HepG2 (cell line): ENCODE results near the gene RETREG2. TPM values are rescaled to one million over a fixed set of nuclear protein-coding genes. Genes with fewer than 3 reads are reported as not detected.
"Not testable (repeated sequence)": the region's sequence is repeated elsewhere in the genome, so short reads cannot be mapped to it uniquely, and the experiment has no call there.

Experiments
- BORCS8-MEF2B ChIP-seq: sonication (generic); formaldehyde crosslinking; IDR thresholded peaks from 2 replicates; pipeline ENCODE4 v1.8.0; 2022; ENCODE audit warnings: mild to moderate bottlenecking, missing genetic modification reagents
- FOXA3 ChIP-seq: IDR thresholded peaks from 2 replicates; pipeline ENCODE4 v1.6.1; 2016; ENCODE audit warnings: missing genetic modification reagents, missing compliant biosample characterization
- FOXC1 ChIP-seq: sonication (generic); formaldehyde crosslinking; IDR thresholded peaks from 2 replicates; pipeline ENCODE4 v1.8.0; 2022; ENCODE audit warnings: mild to moderate bottlenecking, missing genetic modification reagents, borderline replicate concordance
- HNF4A ChIP-seq: sonication (generic); formaldehyde crosslinking; IDR thresholded peaks from 2 replicates; pipeline ENCODE4 v1.4.0; 2020; ENCODE audit warnings: missing genetic modification reagents
- KLF16 ChIP-seq, 2 experiments: sonication (generic) in 1 of 2; formaldehyde crosslinking in 1 of 2; IDR thresholded peaks; 2 replicates each; pipeline versions ENCODE4 v1.6.1 to v1.8.0; 2016 to 2023; ENCODE audit warnings: missing genetic modification reagents in 2 of 2, missing compliant biosample characterization in 1 of 2
- LCORL ChIP-seq, 2 experiments: fragments of 450-650 bp in 1 of 2; sonication (generic) in 1 of 2; formaldehyde crosslinking in 1 of 2; IDR thresholded peaks; 2 replicates each; pipeline versions ENCODE4 v1.5.0 to v1.6.1; 2017 to 2020; ENCODE audit warnings: antibody characterized with exemption in 1 of 2, missing genetic modification reagents in 1 of 2
- MTA1 ChIP-seq: sonication (generic); formaldehyde crosslinking; IDR thresholded peaks from 2 replicates; pipeline ENCODE4 v1.4.0; 2020; ENCODE audit warnings: missing genetic modification reagents, mild to moderate bottlenecking, borderline replicate concordance
- POLR2A ChIP-seq, 2 experiments: IDR thresholded peaks; 2 replicates each; pipeline ENCODE4 v1.6.1; 2011; ENCODE audit warnings: low read depth in 2 of 2, low read length in 2 of 2, mild to moderate bottlenecking in 1 of 2, moderate library complexity in 1 of 2; ENCODE audit not compliant: insufficient read depth in 1 of 2
- POLR2G ChIP-seq: fragments of 200-400 bp; formaldehyde crosslinking; IDR thresholded peaks from 2 replicates; pipeline ENCODE4 v1.6.1; 2018; ENCODE audit warnings: mild to moderate bottlenecking, low read depth, low read length, moderate library complexity
- SP1 ChIP-seq, 2 experiments: fragments of 450-650 bp in 1 of 2; sonication (generic) in 1 of 2; formaldehyde crosslinking in 1 of 2; IDR thresholded peaks; 2 replicates each; pipeline versions ENCODE4 v1.4.0 to v1.6.1; 2016 to 2020; ENCODE audit warnings: missing genetic modification reagents in 1 of 2
- SP4 ChIP-seq: sonication (generic); formaldehyde crosslinking; IDR thresholded peaks from 2 replicates; pipeline ENCODE4 v1.8.1; 2023; ENCODE audit warnings: mild to moderate bottlenecking, missing genetic modification reagents
- ZEB1 ChIP-seq: IDR thresholded peaks from 2 replicates; pipeline ENCODE4 v1.6.1; 2012; ENCODE audit warnings: mild to moderate bottlenecking, low read depth, inconsistent platforms; ENCODE audit not compliant: insufficient replicate concordance
- ZNF501 ChIP-seq: sonication (generic); formaldehyde crosslinking; IDR thresholded peaks from 2 replicates; pipeline ENCODE4 v1.5.1; 2020; ENCODE audit warnings: mild to moderate bottlenecking, moderate library complexity, missing genetic modification reagents
- ZNF572 ChIP-seq: sonication (generic); formaldehyde crosslinking; IDR thresholded peaks from 2 replicates; pipeline ENCODE4 v1.5.1; 2020; ENCODE audit warnings: mild to moderate bottlenecking, missing genetic modification reagents
- ZNF605 ChIP-seq: sonication (generic); formaldehyde crosslinking; IDR thresholded peaks from 2 replicates; pipeline ENCODE4 v1.8.0; 2022; ENCODE audit warnings: mild to moderate bottlenecking, missing genetic modification reagents
- polyA plus RNA-seq, 8 experiments: library from polyadenylated mRNA; depleted of rRNA in 3 of 8; stranded (reverse) in 7 of 8; unstranded in 1 of 8; fragments of >200 nt; fragmentation: Illumina TruSeq in 4 of 8; extraction: Trizol in 4 of 8; gene quantifications; 2 replicates each; pipeline versions ENCODE4 v1.2.1 to v1.2.3, GENCODE V29; 2011 to 2016; ENCODE audit warnings: low read depth in 4 of 8, missing spikeins in 1 of 8, mixed read lengths in 1 of 8; ENCODE audit not compliant: insufficient read depth in 1 of 8
- total RNA-seq, 5 experiments: library from RNA; depleted of rRNA; stranded (reverse); fragments of >200 nt; fragmentation: Illumina TruSeq; extraction: Trizol; gene quantifications; 2 replicates each; pipeline ENCODE4 v1.2.3, GENCODE V29; 2016; ENCODE audit warnings: low read depth in 1 of 5
- TF ChIP-seq, protein P1 (sequence below): sonication (generic); formaldehyde crosslinking; IDR thresholded peaks from 2 replicates; pipeline ENCODE4 v1.5.1; 2020; ENCODE audit warnings: mild to moderate bottlenecking, moderate library complexity, missing genetic modification reagents
- TF ChIP-seq, protein P2 (sequence below): sonication (generic); formaldehyde crosslinking; IDR thresholded peaks from 2 replicates; pipeline ENCODE4 v1.5.0; 2020; ENCODE audit warnings: mild to moderate bottlenecking, missing genetic modification reagents, borderline replicate concordance
- TF ChIP-seq, protein P3 (sequence below): IDR thresholded peaks from 2 replicates; pipeline ENCODE4 v1.4.0; 2020; ENCODE audit warnings: mild to moderate bottlenecking, missing genetic modification reagents

The RETREG2 gene
- total and polyA plus RNA-seq, 2 of the 13 experiments (the other 11 are each of a cell fraction or from before 2014, with no cell fraction given) = 86.0 to 134 TPM

DNA sequence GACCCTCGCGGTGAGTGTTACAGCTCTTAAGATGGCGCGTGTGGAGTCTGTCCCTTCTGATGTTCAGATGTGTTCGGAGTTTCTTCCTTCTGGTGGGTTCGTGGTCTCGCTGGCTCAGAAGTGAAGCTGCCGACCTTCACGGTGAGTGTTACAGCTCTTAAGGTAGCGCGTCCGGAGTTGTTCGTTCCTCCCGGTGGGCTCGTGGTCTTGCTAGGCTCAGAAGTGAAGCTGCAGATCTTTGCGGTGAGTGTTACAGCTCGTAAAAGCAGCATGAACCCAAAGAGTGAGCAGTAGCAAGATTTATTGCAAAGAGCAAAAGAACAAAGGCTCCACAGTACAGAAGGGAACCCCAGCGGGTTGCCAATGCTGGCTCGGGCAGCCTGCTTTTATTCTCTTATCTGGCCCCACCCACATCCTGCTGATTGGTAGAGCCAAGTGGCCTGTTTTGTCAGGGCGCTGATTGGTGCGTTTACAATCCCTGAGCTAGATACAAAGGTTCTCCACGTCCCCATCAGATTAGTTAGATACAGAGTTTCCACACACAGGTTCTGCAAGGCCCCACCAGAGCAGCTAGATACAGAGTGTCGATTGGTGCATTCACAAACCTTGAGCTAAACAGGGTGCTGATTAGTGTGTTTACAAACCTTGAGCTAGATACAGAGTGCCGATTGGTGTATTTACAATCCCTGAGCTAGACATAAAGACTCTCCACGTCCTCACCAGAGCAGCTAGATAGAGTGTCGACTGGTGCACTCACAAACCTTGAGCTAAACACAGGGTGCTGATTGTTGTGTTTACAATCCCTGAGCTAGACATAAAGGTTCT is 22.6 kb downstream of the RETREG2 start (continued):
- TF ChIP-seq, protein P1, sequence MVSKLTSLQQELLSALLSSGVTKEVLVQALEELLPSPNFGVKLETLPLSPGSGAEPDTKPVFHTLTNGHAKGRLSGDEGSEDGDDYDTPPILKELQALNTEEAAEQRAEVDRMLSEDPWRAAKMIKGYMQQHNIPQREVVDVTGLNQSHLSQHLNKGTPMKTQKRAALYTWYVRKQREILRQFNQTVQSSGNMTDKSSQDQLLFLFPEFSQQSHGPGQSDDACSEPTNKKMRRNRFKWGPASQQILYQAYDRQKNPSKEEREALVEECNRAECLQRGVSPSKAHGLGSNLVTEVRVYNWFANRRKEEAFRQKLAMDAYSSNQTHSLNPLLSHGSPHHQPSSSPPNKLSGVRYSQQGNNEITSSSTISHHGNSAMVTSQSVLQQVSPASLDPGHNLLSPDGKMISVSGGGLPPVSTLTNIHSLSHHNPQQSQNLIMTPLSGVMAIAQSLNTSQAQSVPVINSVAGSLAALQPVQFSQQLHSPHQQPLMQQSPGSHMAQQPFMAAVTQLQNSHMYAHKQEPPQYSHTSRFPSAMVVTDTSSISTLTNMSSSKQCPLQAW (CRISPR knock-in tag) = peak; percentile 39; the same call in 1 of the 2 replicates
- not testable (repeated sequence) for TF ChIP-seq SP1, LCORL (IDR thresholded peaks at IDR 0.05)
- TF ChIP-seq SP1 (CRISPR knock-in tag; IDR thresholded peaks at IDR 0.05) (peak; percentile 24; the same call in 1 of the 2 replicates), ZNF572 (CRISPR knock-in tag) (0 out of 2 replicates have a peak, but pooled peaks have one; percentile 24), HNF4A (CRISPR knock-in tag) (peak; percentile 9; the same call in 1 of the 2 replicates), ZNF501 (peak; percentile 30; the same call in 1 of the 2 replicates), FOXA3 (CRISPR knock-in tag) (peak; percentile 52), ZEB1 (peak; percentile 36), POLR2G (peak; percentile 69), FOXC1 (0 out of 2 replicates have a peak, but pooled peaks have one; percentile 27), POLR2A (IDR thresholded peaks at IDR 0.05; ENCODE audit: insufficient read depth in 1 of 2, low read depth in 2 of 2, low read length in 2 of 2) (peak; percentile 77 to 95), ZNF605 (peak; percentile 72; the same call in 1 of the 2 replicates), LCORL (CRISPR knock-in tag; IDR thresholded peaks at IDR 0.05) (peak; percentile 29; the same call in 1 of the 2 replicates), MTA1 (CRISPR knock-in tag) (0 out of 2 replicates have a peak, but pooled peaks have one; percentile 10), SP4 (CRISPR knock-in tag) (peak; percentile 56; the same call in 1 of the 2 replicates), BORCS8-MEF2B (CRISPR knock-in tag) (peak; percentile 66), KLF16 (CRISPR knock-in tag; IDR thresholded peaks at IDR 0.05) (0 out of 4 replicates have a peak, but pooled peaks of 1 of the 2 experiments have one; percentile 41)
- TF ChIP-seq, protein P2, sequence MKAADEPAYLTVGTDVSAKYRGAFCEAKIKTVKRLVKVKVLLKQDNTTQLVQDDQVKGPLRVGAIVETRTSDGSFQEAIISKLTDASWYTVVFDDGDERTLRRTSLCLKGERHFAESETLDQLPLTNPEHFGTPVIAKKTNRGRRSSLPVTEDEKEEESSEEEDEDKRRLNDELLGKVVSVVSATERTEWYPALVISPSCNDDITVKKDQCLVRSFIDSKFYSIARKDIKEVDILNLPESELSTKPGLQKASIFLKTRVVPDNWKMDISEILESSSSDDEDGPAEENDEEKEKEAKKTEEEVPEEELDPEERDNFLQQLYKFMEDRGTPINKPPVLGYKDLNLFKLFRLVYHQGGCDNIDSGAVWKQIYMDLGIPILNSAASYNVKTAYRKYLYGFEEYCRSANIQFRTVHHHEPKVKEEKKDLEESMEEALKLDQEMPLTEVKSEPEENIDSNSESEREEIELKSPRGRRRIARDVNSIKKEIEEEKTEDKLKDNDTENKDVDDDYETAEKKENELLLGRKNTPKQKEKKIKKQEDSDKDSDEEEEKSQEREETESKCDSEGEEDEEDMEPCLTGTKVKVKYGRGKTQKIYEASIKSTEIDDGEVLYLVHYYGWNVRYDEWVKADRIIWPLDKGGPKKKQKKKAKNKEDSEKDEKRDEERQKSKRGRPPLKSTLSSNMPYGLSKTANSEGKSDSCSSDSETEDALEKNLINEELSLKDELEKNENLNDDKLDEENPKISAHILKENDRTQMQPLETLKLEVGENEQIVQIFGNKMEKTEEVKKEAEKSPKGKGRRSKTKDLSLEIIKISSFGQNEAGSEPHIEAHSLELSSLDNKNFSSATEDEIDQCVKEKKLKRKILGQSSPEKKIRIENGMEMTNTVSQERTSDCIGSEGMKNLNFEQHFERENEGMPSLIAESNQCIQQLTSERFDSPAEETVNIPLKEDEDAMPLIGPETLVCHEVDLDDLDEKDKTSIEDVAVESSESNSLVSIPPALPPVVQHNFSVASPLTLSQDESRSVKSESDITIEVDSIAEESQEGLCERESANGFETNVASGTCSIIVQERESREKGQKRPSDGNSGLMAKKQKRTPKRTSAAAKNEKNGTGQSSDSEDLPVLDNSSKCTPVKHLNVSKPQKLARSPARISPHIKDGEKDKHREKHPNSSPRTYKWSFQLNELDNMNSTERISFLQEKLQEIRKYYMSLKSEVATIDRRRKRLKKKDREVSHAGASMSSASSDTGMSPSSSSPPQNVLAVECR (CRISPR knock-in tag) = peak; percentile 37; the same call in 1 of the 2 replicates
- TF ChIP-seq, protein P3, sequence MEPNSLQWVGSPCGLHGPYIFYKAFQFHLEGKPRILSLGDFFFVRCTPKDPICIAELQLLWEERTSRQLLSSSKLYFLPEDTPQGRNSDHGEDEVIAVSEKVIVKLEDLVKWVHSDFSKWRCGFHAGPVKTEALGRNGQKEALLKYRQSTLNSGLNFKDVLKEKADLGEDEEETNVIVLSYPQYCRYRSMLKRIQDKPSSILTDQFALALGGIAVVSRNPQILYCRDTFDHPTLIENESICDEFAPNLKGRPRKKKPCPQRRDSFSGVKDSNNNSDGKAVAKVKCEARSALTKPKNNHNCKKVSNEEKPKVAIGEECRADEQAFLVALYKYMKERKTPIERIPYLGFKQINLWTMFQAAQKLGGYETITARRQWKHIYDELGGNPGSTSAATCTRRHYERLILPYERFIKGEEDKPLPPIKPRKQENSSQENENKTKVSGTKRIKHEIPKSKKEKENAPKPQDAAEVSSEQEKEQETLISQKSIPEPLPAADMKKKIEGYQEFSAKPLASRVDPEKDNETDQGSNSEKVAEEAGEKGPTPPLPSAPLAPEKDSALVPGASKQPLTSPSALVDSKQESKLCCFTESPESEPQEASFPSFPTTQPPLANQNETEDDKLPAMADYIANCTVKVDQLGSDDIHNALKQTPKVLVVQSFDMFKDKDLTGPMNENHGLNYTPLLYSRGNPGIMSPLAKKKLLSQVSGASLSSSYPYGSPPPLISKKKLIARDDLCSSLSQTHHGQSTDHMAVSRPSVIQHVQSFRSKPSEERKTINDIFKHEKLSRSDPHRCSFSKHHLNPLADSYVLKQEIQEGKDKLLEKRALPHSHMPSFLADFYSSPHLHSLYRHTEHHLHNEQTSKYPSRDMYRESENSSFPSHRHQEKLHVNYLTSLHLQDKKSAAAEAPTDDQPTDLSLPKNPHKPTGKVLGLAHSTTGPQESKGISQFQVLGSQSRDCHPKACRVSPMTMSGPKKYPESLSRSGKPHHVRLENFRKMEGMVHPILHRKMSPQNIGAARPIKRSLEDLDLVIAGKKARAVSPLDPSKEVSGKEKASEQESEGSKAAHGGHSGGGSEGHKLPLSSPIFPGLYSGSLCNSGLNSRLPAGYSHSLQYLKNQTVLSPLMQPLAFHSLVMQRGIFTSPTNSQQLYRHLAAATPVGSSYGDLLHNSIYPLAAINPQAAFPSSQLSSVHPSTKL (CRISPR knock-in tag) = peak; percentile 48
